ENCODE measurements around the gene RTN3. TPM values are rescaled to one million over a fixed set of nuclear protein-coding genes. Genes with fewer than 3 reads are reported as not detected.

RTN3 gene
- total and polyA plus RNA-seq, 2 donors (not counting 1 experiment from before 2014, with no cell fraction given) = 10.1 to 24.9 TPM

GRCh38 chr11:63745304-63746170, 64.2 kb downstream of the RTN3 start:
- Mint-ChIP-seq H3K27ac (no peak overlapping the region), H3K4me1 (no peaks in the 10 kb centered on the region), H3K4me3 (no peak overlapping the region), H3K9me3 (ENCODE audit: insufficient read depth) (no peaks in the 10 kb centered on the region), H3K27me3 (no peaks in the 10 kb centered on the region)
- H3K4me2 ChIP-seq (replicated peaks; ENCODE audit: low read depth, low read length, poor library complexity, severe bottlenecking) = no peak overlapping the region
- DNase-seq = no peak
- no peaks in the 10 kb centered on the region for H4K20me1 ChIP-seq (ENCODE audit: control insufficient read depth, insufficient read depth, low read length, poor library complexity, severe bottlenecking)
- ChIA-PET POLR2A (no interaction called here), CTCF (interaction anchor here (0.6 to 1.1 kb wide), 3 partner anchors 9 to 363 kb away, joined by 3 to 5 read pairs (median 3); no protein-coding TSS in a partner anchor)
- no peak for ATAC-seq (ENCODE audit: low read depth)
- H3K36me3 ChIP-seq (replicated peaks in 1 of 2; ENCODE audit: control extremely low read depth in 1 of 2, control insufficient read depth in 1 of 2, extremely low read depth in 1 of 2, insufficient read depth in 2 of 2, low read length in 1 of 2) = no peaks in the 10 kb centered on the region
- 91% methylated on average over 12 of the region's 13 CpGs for WGBS (ENCODE audit: insufficient coverage)
- no peaks in the 10 kb centered on the region for H3K27me3 ChIP-seq (replicated peaks in 1 of 4; ENCODE audit: control extremely low read depth in 1 of 4, control insufficient read depth in 3 of 4, insufficient read depth in 4 of 4, low read length in 3 of 4)
- H3K9ac ChIP-seq (ENCODE audit: low read length) = no peak overlapping the region
- H3K27ac ChIP-seq (ENCODE audit: low read length in 2 of 2) = no peak overlapping the region
- intact Hi-C loops (cut with micrococcal nuclease) = no loop called here
- H3K79me2 ChIP-seq (ENCODE audit: control insufficient read depth, insufficient read depth, low read length) = peaks cover 10% of the 10 kb centered on the region
- H3K4me1 ChIP-seq (ENCODE audit: control insufficient read depth in 2 of 2, insufficient read depth in 2 of 2, low read length in 2 of 2) = no peaks in the 10 kb centered on the region
- TF ChIP-seq CTCF (IDR thresholded peaks at IDR 0.05) = peak; percentile 8
- TF ChIP-seq EZH2 (IDR thresholded peaks at IDR 0.05; ENCODE audit: borderline replicate concordance, insufficient read depth, low read depth, low read length, poor library complexity, severe bottlenecking) = no peak
- H2AFZ ChIP-seq (ENCODE audit: insufficient read depth, low read depth, low read length, poor library complexity, severe bottlenecking) = no peak overlapping the region
- H3K9me3 ChIP-seq (ENCODE audit: control extremely low read depth in 1 of 3, control insufficient read depth in 2 of 3, insufficient read depth in 1 of 3, low read length in 2 of 3) = no peaks in the 10 kb centered on the region
- H3K4me3 ChIP-seq (ENCODE audit: control extremely low read depth in 1 of 5, extremely low read depth in 1 of 5, insufficient read depth in 1 of 5, low read depth in 2 of 5, low read length in 4 of 5) = no peak overlapping the region

GRCh38 chr11:63747011-63747410, 65.7 kb downstream of the RTN3 start:
- H3K36me3 ChIP-seq (replicated peaks in 1 of 2; ENCODE audit: control extremely low read depth in 1 of 2, control insufficient read depth in 1 of 2, extremely low read depth in 1 of 2, insufficient read depth in 2 of 2, low read length in 1 of 2) = peaks cover 0 to 5% of the 10 kb centered on the region in 2 experiments
- H3K27me3 ChIP-seq (replicated peaks in 1 of 4; ENCODE audit: control extremely low read depth in 1 of 4, control insufficient read depth in 3 of 4, insufficient read depth in 4 of 4, low read length in 3 of 4) = no peaks in the 10 kb centered on the region
- Mint-ChIP-seq H3K4me1 (no peaks in the 10 kb centered on the region), H3K27ac (no peak overlapping the region), H3K4me3 (no peak overlapping the region), H3K27me3 (no peaks in the 10 kb centered on the region), H3K9me3 (ENCODE audit: insufficient read depth) (no peaks in the 10 kb centered on the region)
- ATAC-seq (ENCODE audit: low read depth) (no peak), DNase-seq (no peak)
- H3K4me1 ChIP-seq (ENCODE audit: control insufficient read depth in 2 of 2, insufficient read depth in 2 of 2, low read length in 2 of 2) = no peaks in the 10 kb centered on the region
- no peak overlapping the region for H3K4me2 ChIP-seq (replicated peaks; ENCODE audit: low read depth, low read length, poor library complexity, severe bottlenecking)
- CTCF ChIA-PET = interaction anchor here (1.2 kb wide), 1 partner anchor 86 kb away, joined by 5 read pairs; no protein-coding TSS in a partner anchor
- H3K4me3 ChIP-seq (ENCODE audit: control extremely low read depth in 1 of 5, extremely low read depth in 1 of 5, insufficient read depth in 1 of 5, low read depth in 2 of 5, low read length in 4 of 5) = no peak overlapping the region
- TF ChIP-seq CTCF (IDR thresholded peaks at IDR 0.05) (no peak), EZH2 (IDR thresholded peaks at IDR 0.05; ENCODE audit: borderline replicate concordance, insufficient read depth, low read depth, low read length, poor library complexity, severe bottlenecking) (no peak)
- H3K79me2 ChIP-seq (ENCODE audit: control insufficient read depth, insufficient read depth, low read length) = peaks cover 10% of the 10 kb centered on the region
- H3K9me3 ChIP-seq (ENCODE audit: control extremely low read depth in 1 of 3, control insufficient read depth in 2 of 3, insufficient read depth in 1 of 3, low read length in 2 of 3) = no peaks in the 10 kb centered on the region
- no CpG with 5 or more reads among the region's 3 CpGs for WGBS (ENCODE audit: insufficient coverage)
- intact Hi-C loops (cut with micrococcal nuclease) = no loop called here
- H3K27ac ChIP-seq (ENCODE audit: low read length in 2 of 2) = no peak overlapping the region
- POLR2A ChIA-PET = no interaction called here
- H4K20me1 ChIP-seq (ENCODE audit: control insufficient read depth, insufficient read depth, low read length, poor library complexity, severe bottlenecking) = no peaks in the 10 kb centered on the region
- no peak overlapping the region for H2AFZ ChIP-seq (ENCODE audit: insufficient read depth, low read depth, low read length, poor library complexity, severe bottlenecking)
- no peak overlapping the region for H3K9ac ChIP-seq (ENCODE audit: low read length)

Measured in B cell (primary cell).